Transverse colon (tissue), 4 donors: ENCODE data around the gene PDE4D. TPM values are rescaled to one million over a fixed set of nuclear protein-coding genes. Genes with fewer than 3 reads are reported as not detected.

ENCODE experiments used
- DNase-seq: peaks from one replicate; pipeline ENCODE4 v3.0.0-alpha.2; 2019
- H3K27ac ChIP-seq, 4 donors: fragments of 200-600 bp; sonication (generic); 2 replicates each; pipeline ENCODE4 v1.5.1; 2016 to 2018; ENCODE audit warnings: inconsistent platforms in 4 of 4
- H3K27me3 ChIP-seq: fragments of 200-600 bp; sonication (generic); 2 replicates; pipeline ENCODE4 v1.5.1; 2017; ENCODE audit warnings: inconsistent platforms
- H3K36me3 ChIP-seq, 4 donors: fragments of 200-600 bp; sonication (generic); 2 replicates each; pipeline ENCODE4 v1.5.1; 2017 to 2019; ENCODE audit warnings: inconsistent platforms in 4 of 4
- H3K4me1 ChIP-seq, 4 donors: fragments of 200-600 bp; sonication (generic); 2 replicates each; pipeline ENCODE4 v1.5.1; 2017 to 2020; ENCODE audit warnings: inconsistent platforms in 4 of 4
- H3K4me3 ChIP-seq, 4 donors: fragments of 200-600 bp; sonication (generic); 1 replicate in 1 of 4; 2 replicates in 3 of 4; pipeline versions ENCODE4 v1.5.1 to v1.6.1; 2017 to 2019; ENCODE audit warnings: inconsistent platforms in 4 of 4
- H3K9me3 ChIP-seq, 2 donors: fragments of 200-600 bp; sonication (generic); 2 replicates each; pipeline ENCODE4 v1.5.1; 2017 to 2019; ENCODE audit warnings: inconsistent platforms in 2 of 2
- CTCF ChIP-seq, 5 experiments: fragments of 200-600 bp in 3 of 5; fragments of 450-650 bp in 2 of 5; sonication (generic) in 3 of 5; IDR thresholded peaks; 1 replicate in 2 of 5; 2 replicates in 3 of 5; pipeline ENCODE4 v1.5.1; 2016 to 2017; ENCODE audit warnings: antibody characterized with exemption in 5 of 5, inconsistent platforms in 3 of 5, mild to moderate bottlenecking in 2 of 5, moderate library complexity in 1 of 5
- EP300 ChIP-seq: sonication (generic); formaldehyde crosslinking; IDR thresholded peaks from one replicate; pipeline ENCODE4 v1.6.1; 2017; ENCODE audit warnings: antibody characterized with exemption, low read depth
- POLR2A ChIP-seq: fragments of 450-650 bp; IDR thresholded peaks from one replicate; pipeline ENCODE4 v1.6.1; 2016; ENCODE audit warnings: antibody characterized with exemption, mild to moderate bottlenecking, moderate library complexity
- POLR2AphosphoS5 ChIP-seq, 3 donors: sonication (generic); formaldehyde crosslinking; IDR thresholded peaks; one replicate each; pipeline ENCODE4 v1.6.1; 2016; ENCODE audit warnings: antibody characterized with exemption in 3 of 3
- WGBS, 2 donors: methylation state at CpG; one replicate each; pipeline ENCODE4 v1.1.5; 2018; ENCODE audit warnings: low coverage in 1 of 2; 5-methylcytosine and 5-hydroxymethylcytosine counted together
- in situ Hi-C, 4 donors: fragments of 200-750 bp; cut with MboI; loops; one replicate each; pipeline versions ENCODE4 v1.15.0 to v1.15.1; 2017; ENCODE audit warnings: low sequenced_read_pairs in 3 of 4, low pct_ligation_motif_present in 1 of 4, low pct_unique_long_range_greater_than_20kb in 1 of 4
- intact Hi-C: fragments of 100-400 bp; cut with DNase I; formaldehyde crosslinking; loops from one replicate; pipeline ENCODE4 v1.15.1; 2023; ENCODE audit warnings: low total_unique reads
- total RNA-seq, 4 donors: library from RNA; depleted of rRNA; stranded (reverse); fragments of >200 nt; gene quantifications; one replicate each; pipeline ENCODE4 v1.1.0, GENCODE V29; 2016

Gene PDE4D
- total RNA-seq, 4 donors from 2014 or later = 47.0 to 302 (median 73.6) TPM

DNA sequence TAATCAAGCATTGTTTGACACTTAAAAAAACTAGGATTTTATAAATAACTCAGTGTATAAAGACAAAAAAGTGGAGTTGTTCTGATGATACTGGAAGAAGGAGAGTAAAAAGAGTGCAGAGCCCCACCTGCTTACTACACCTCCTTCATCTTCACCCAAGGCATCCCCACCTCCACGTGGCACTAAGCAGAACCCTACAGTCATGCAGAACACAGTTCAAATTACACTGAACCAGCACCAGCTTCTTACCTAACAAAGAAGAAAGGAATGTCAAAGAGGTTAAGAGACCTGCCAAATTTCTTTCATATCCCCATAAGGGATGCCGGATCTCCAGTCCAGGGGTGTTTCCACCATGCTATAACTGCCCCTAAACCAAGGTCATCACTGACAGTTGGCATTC is 55.5 kb downstream of the PDE4D start:
- no peak overlapping the region for H3K27ac ChIP-seq
- H3K27me3 ChIP-seq = no peaks in the 10 kb centered on the region
- no peak for DNase-seq
- intact Hi-C loops (no loop called here), in situ Hi-C loops (no loop called here)
- no peaks in the 10 kb centered on the region for H3K4me1 ChIP-seq
- H3K36me3 ChIP-seq = no peaks in the 10 kb centered on the region
- 66 to 69% methylated on average over 2 of the region's 2 CpGs for WGBS, 2 donors
- no peaks in the 10 kb centered on the region for H3K9me3 ChIP-seq
- TF ChIP-seq POLR2AphosphoS5 (IDR thresholded peaks at IDR 0.05) = no peak
- no peak for TF ChIP-seq CTCF (IDR thresholded peaks at IDR 0.05)
- TF ChIP-seq POLR2A = no peak
- TF ChIP-seq EP300 = no peak
- H3K4me3 ChIP-seq = no peak overlapping the region

DNA sequence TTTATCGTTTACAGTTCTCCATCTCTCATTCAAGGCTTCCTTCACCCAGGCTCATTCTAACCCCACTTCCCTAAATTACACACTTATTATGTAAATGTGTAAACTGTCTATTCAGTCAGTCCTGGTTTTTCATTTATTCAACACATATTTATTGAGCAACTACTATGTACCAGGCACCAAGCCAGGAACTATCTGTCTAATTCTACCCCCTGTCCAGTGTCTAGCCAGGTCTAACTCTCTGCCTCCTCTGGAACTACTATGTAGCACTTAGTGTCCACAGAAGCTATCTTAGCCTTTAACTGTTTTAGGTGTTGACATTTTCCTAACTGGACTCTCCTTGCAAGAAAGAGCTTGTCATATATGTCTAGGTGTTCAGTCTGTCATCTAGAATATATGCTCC is 56.5 kb downstream of the PDE4D start:
- H3K27ac ChIP-seq = no peak overlapping the region
- no peaks in the 10 kb centered on the region for H3K36me3 ChIP-seq
- DNase-seq = no peak
- no peaks in the 10 kb centered on the region for H3K4me1 ChIP-seq
- H3K27me3 ChIP-seq = no peaks in the 10 kb centered on the region
- H3K4me3 ChIP-seq = no peak overlapping the region
- TF ChIP-seq EP300 = no peak
- no peak for TF ChIP-seq POLR2AphosphoS5 (IDR thresholded peaks at IDR 0.05)
- TF ChIP-seq POLR2A = no peak
- no peak for TF ChIP-seq CTCF (IDR thresholded peaks at IDR 0.05)
- H3K9me3 ChIP-seq = no peaks in the 10 kb centered on the region
- WGBS, 2 donors = 79 to 89% methylated on average over 1 of the region's 1 CpG
- in situ Hi-C loops (no loop called here), intact Hi-C loops (no loop called here)

GRCh38 chr5:59835800-59836199 is 57.7 kb downstream of the PDE4D start:
- no peaks in the 10 kb centered on the region for H3K4me1 ChIP-seq
- no peak overlapping the region for H3K4me3 ChIP-seq
- in situ Hi-C loops = no loop called here
- H3K27me3 ChIP-seq = no peaks in the 10 kb centered on the region
- WGBS, 2 donors = 70 to 71% methylated on average over 2 to 3 of the region's 3 CpGs
- no peak for DNase-seq
- TF ChIP-seq CTCF (IDR thresholded peaks at IDR 0.05) (no peak), EP300 (no peak), POLR2A (no peak), POLR2AphosphoS5 (IDR thresholded peaks at IDR 0.05) (no peak)
- intact Hi-C loops = no loop called here
- H3K27ac ChIP-seq = no peak overlapping the region
- no peaks in the 10 kb centered on the region for H3K9me3 ChIP-seq
- H3K36me3 ChIP-seq = no peaks in the 10 kb centered on the region

GRCh38 chr5:59833448-59833847 is 60.1 kb downstream of the PDE4D start:
- DNase-seq = no peak
- TF ChIP-seq CTCF (IDR thresholded peaks at IDR 0.05) (no peak), POLR2A (no peak), POLR2AphosphoS5 (IDR thresholded peaks at IDR 0.05) (no peak), EP300 (no peak)
- Histone ChIP-seq H3K4me3 (no peak overlapping the region), H3K27me3 (no peaks in the 10 kb centered on the region), H3K27ac (no peak overlapping the region), H3K9me3 (no peaks in the 10 kb centered on the region), H3K36me3 (no peaks in the 10 kb centered on the region), H3K4me1 (no peaks in the 10 kb centered on the region)
- WGBS, 2 donors = 73 to 78% methylated on average over 2 to 4 of the region's 4 CpGs
- intact Hi-C loops = no loop called here
- in situ Hi-C loops = no loop called here
